Activated CD4-positive, alpha-beta T cell treated with anti-CD3 and anti-CD28 coated beads, Interleukin-2, amount 10 ng/mL, durations not matched to agents 7 days and 5 days (primary cell): ENCODE results near the gene ELOVL1. TPM values are rescaled to one million over a fixed set of nuclear protein-coding genes. Genes with fewer than 3 reads are reported as not detected.
"Not testable (repeated sequence)": the region's sequence is repeated elsewhere in the genome, so short reads cannot be mapped to it uniquely, and the experiment has no call there.

Experiments
- CTCF ChIA-PET: fragments of 350-600 bp; sonication (Branson Sonifier 250); formaldehyde crosslinking; loops from one replicate; lab custom pipeline; 2021; ENCODE audit warnings: antibody characterized with exemption; lab: Charles Lee
- POLR2A ChIA-PET: fragments of 350-600 bp; sonication (Branson Sonifier 250); formaldehyde crosslinking; loops from one replicate; lab custom pipeline; 2021; ENCODE audit warnings: antibody characterized with exemption; lab: Charles Lee
- DNase-seq: peaks from one replicate; pipeline ENCODE4 v3.0.0-alpha.2; 2020
- H3K27ac Mint-ChIP-seq: one replicate; pipeline ENCODE4 v1.8.0; 2021; ENCODE audit warnings: mild to moderate bottlenecking, moderate library complexity, mixed read lengths
- H3K27me3 Mint-ChIP-seq: one replicate; pipeline ENCODE4 v1.8.0; 2021; ENCODE audit warnings: mixed read lengths
- H3K36me3 Mint-ChIP-seq: one replicate; pipeline ENCODE4 v1.8.0; 2021; ENCODE audit warnings: low read depth, mixed read lengths
- H3K4me1 Mint-ChIP-seq: one replicate; pipeline ENCODE4 v1.8.0; 2021; ENCODE audit warnings: mixed read lengths
- H3K4me3 Mint-ChIP-seq: one replicate; pipeline ENCODE4 v1.8.0; 2021; ENCODE audit warnings: mild to moderate bottlenecking, moderate library complexity, mixed read lengths
- H3K9me3 Mint-ChIP-seq: one replicate; pipeline ENCODE4 v1.8.0; 2021; ENCODE audit warnings: mixed read lengths
- total RNA-seq, 2 experiments: library from RNA; stranded (reverse); gene quantifications; one replicate each; pipeline ENCODE4 v1.2.3, GENCODE V29; 2021

Gene ELOVL1
- total RNA-seq: 10 to 100 TPM; 77.1 to 85.0 TPM

GRCh38 chr1:43367904-43368645, at the start of gene ELOVL1:
Gene ELOVL1 (minus strand): TSS chr1:43368011. CDS start chr1:43365609, 2,402 bp downstream.
- no peaks in the 10 kb centered on the region for H3K9me3 Mint-ChIP-seq
- H3K27me3 Mint-ChIP-seq: no peaks in the 10 kb centered on the region
- DNase-seq: peak; percentile 90
- H3K4me1 Mint-ChIP-seq: peaks cover 44% of the 10 kb centered on the region
- H3K27ac Mint-ChIP-seq: peak within 1 kb of the TSS; percentile 95
- peaks cover 36% of the 10 kb centered on the region for H3K36me3 Mint-ChIP-seq
- ChIA-PET POLR2A (interaction anchor here (0.5 to 1.6 kb wide), 4 partner anchors 8 to 282 kb away, joined by 3 to 5 read pairs (median 3); partner anchors contain the start of genes CDC20 and KDM4A), CTCF (interaction anchor here (0.8 to 1.4 kb wide), 9 partner anchors 8 to 22 kb away, joined by 3 to 5 read pairs (median 3); partner anchors contain the start of genes CDC20, MED8 and SZT2)
- peak within 1 kb of the TSS; percentile 94 for H3K4me3 Mint-ChIP-seq

GRCh38 chr1:43415901-43416300, 48.1 kb upstream of the ELOVL1 start:
- peaks cover 8% of the 10 kb centered on the region for H3K36me3 Mint-ChIP-seq
- peaks cover 1% of the 10 kb centered on the region for H3K4me1 Mint-ChIP-seq
- no peak overlapping the region for H3K27ac Mint-ChIP-seq
- no peak for DNase-seq
- ChIA-PET CTCF (no interaction called here), POLR2A (no interaction called here)
- H3K4me3 Mint-ChIP-seq: no peak overlapping the region
- no peaks in the 10 kb centered on the region for H3K27me3 Mint-ChIP-seq
- H3K9me3 Mint-ChIP-seq: no peaks in the 10 kb centered on the region

GRCh38 chr1:43414634-43415223, 46.9 kb upstream of the ELOVL1 start:
- Mint-ChIP-seq H3K27ac (no peak overlapping the region), H3K36me3 (peaks cover 7% of the 10 kb centered on the region), H3K9me3 (no peaks in the 10 kb centered on the region), H3K27me3 (no peaks in the 10 kb centered on the region), H3K4me1 (peaks cover 1% of the 10 kb centered on the region), H3K4me3 (no peak overlapping the region)
- ChIA-PET POLR2A (no interaction called here), CTCF (interaction anchor here (0.5 to 1.5 kb wide), 15 partner anchors 19 to 1151 kb away, joined by 3 to 6 read pairs (median 3); partner anchors contain the start of genes MED8 and SZT2)
- DNase-seq: peak; percentile 68

- ChIA-PET POLR2A (interaction anchor here (0.6 kb wide), 1 partner anchor 520 kb away, joined by 3 read pairs; no protein-coding TSS in a partner anchor), CTCF (interaction anchor here (1.0 to 1.5 kb wide), 2 partner anchors 23 to 42 kb away, joined by 4 read pairs; partner anchors contain the start of genes MED8 and SZT2)
- H3K27ac Mint-ChIP-seq, H3K4me1 Mint-ChIP-seq, H3K27me3 Mint-ChIP-seq, H3K4me3 Mint-ChIP-seq, H3K9me3 Mint-ChIP-seq, DNase-seq: not testable (repeated sequence)
- peaks cover 16% of the 10 kb centered on the region for H3K36me3 Mint-ChIP-seq
Measured at GRCh38 chr1:43413426-43413825, 45.6 kb upstream of the ELOVL1 start.

- ChIA-PET POLR2A (no interaction called here), CTCF (no interaction called here)
Measured at GRCh38 chr1:43410571-43410970, 42.8 kb upstream of the ELOVL1 start.

GRCh38 chr1:43405876-43406234, 38.0 kb upstream of the ELOVL1 start:
- CTCF ChIA-PET: interaction anchor here (0.7 kb wide), 1 partner anchor 9 kb away, joined by 3 read pairs; no protein-coding TSS in a partner anchor
- no peaks in the 10 kb centered on the region for H3K27me3 Mint-ChIP-seq
- H3K9me3 Mint-ChIP-seq: no peaks in the 10 kb centered on the region

More at GRCh38 chr1:43410571-43410970, 42.8 kb upstream of the ELOVL1 start:
- no peak for DNase-seq
- Mint-ChIP-seq H3K4me1 (peaks cover 1% of the 10 kb centered on the region), H3K27ac (peak overlapping the region; percentile 6), H3K36me3 (peaks cover 29% of the 10 kb centered on the region), H3K9me3 (no peaks in the 10 kb centered on the region), H3K27me3 (no peaks in the 10 kb centered on the region), H3K4me3 (no peak overlapping the region)

GRCh38 chr1:43405219-43405875, 37.5 kb upstream of the ELOVL1 start:
- ChIA-PET POLR2A (no interaction called here), CTCF (interaction anchor here (0.7 kb wide), 1 partner anchor 9 kb away, joined by 3 read pairs; no protein-coding TSS in a partner anchor)
- no peaks in the 10 kb centered on the region for H3K4me1 Mint-ChIP-seq
- H3K9me3 Mint-ChIP-seq: no peaks in the 10 kb centered on the region
- no peak overlapping the region for H3K4me3 Mint-ChIP-seq
- H3K27ac Mint-ChIP-seq: no peak overlapping the region
- no peak for DNase-seq
- H3K36me3 Mint-ChIP-seq: peaks cover 38% of the 10 kb centered on the region
- H3K27me3 Mint-ChIP-seq: no peaks in the 10 kb centered on the region

More at GRCh38 chr1:43405876-43406234, 38.0 kb upstream of the ELOVL1 start:
- POLR2A ChIA-PET: no interaction called here
- no peak for DNase-seq
- Mint-ChIP-seq H3K27ac (no peak overlapping the region), H3K4me3 (no peak overlapping the region), H3K4me1 (no peaks in the 10 kb centered on the region), H3K36me3 (peaks cover 38% of the 10 kb centered on the region)

- no peaks in the 10 kb centered on the region for H3K9me3 Mint-ChIP-seq
- H3K4me1 Mint-ChIP-seq: no peaks in the 10 kb centered on the region
- H3K4me3 Mint-ChIP-seq: no peak overlapping the region
- ChIA-PET POLR2A (no interaction called here), CTCF (no interaction called here)
- no peak for DNase-seq
- H3K27ac Mint-ChIP-seq: no peak overlapping the region
- no peaks in the 10 kb centered on the region for H3K27me3 Mint-ChIP-seq
- H3K36me3 Mint-ChIP-seq: peaks cover 34% of the 10 kb centered on the region
Measured at GRCh38 chr1:43404353-43404752, 36.5 kb upstream of the ELOVL1 start.

- peaks cover 25% of the 10 kb centered on the region for H3K36me3 Mint-ChIP-seq
- H3K27ac Mint-ChIP-seq: no peak overlapping the region
Measured at GRCh38 chr1:43402089-43402865, 34.5 kb upstream of the ELOVL1 start.

GRCh38 chr1:43400441-43400840, 32.6 kb upstream of the ELOVL1 start:
- H3K9me3 Mint-ChIP-seq, DNase-seq, H3K4me3 Mint-ChIP-seq, H3K4me1 Mint-ChIP-seq, H3K27me3 Mint-ChIP-seq, POLR2A ChIA-PET, H3K27ac Mint-ChIP-seq: not testable (repeated sequence)
- peaks cover 22% of the 10 kb centered on the region for H3K36me3 Mint-ChIP-seq
- CTCF ChIA-PET: interaction anchor here (0.9 to 1.7 kb wide), 3 partner anchors 19 to 174 kb away, joined by 3 to 6 read pairs (median 4); no protein-coding TSS in a partner anchor

More at GRCh38 chr1:43402089-43402865, 34.5 kb upstream of the ELOVL1 start:
- H3K9me3 Mint-ChIP-seq: no peaks in the 10 kb centered on the region
- no peaks in the 10 kb centered on the region for H3K27me3 Mint-ChIP-seq
- no peak overlapping the region for H3K4me3 Mint-ChIP-seq
- ChIA-PET POLR2A (no interaction called here), CTCF (no interaction called here)
- no peaks in the 10 kb centered on the region for H3K4me1 Mint-ChIP-seq
- DNase-seq: no peak

- Mint-ChIP-seq H3K9me3 (no peaks in the 10 kb centered on the region), H3K36me3 (peaks cover 13% of the 10 kb centered on the region), H3K4me3 (no peak overlapping the region), H3K27me3 (no peaks in the 10 kb centered on the region), H3K27ac (no peak overlapping the region), H3K4me1 (peaks cover 4% of the 10 kb centered on the region)
- CTCF ChIA-PET: interaction anchor here (0.7 kb wide), 1 partner anchor 428 kb away, joined by 3 read pairs; no protein-coding TSS in a partner anchor
- DNase-seq: no peak
- POLR2A ChIA-PET: no interaction called here
Measured at GRCh38 chr1:43398227-43398626, 30.4 kb upstream of the ELOVL1 start.

GRCh38 chr1:43396059-43396458, 28.2 kb upstream of the ELOVL1 start:
- no peak for DNase-seq
- ChIA-PET CTCF (interaction anchor here (0.6 to 0.9 kb wide), 2 partner anchors 11 to 38 kb away, joined by 3 to 4 read pairs; no protein-coding TSS in a partner anchor), POLR2A (no interaction called here)
- Mint-ChIP-seq H3K36me3 (peaks cover 11% of the 10 kb centered on the region), H3K9me3 (no peaks in the 10 kb centered on the region), H3K4me1 (peaks cover 11% of the 10 kb centered on the region), H3K4me3 (no peak overlapping the region), H3K27me3 (no peaks in the 10 kb centered on the region), H3K27ac (no peak overlapping the region)
